C4-2B (cell line): ENCODE results near the gene LRFN4.

Source experiments
- CTCF ChIP-seq: fragments of 450-650 bp; conservative IDR thresholded peaks from 2 replicates; pipeline ENCODE4 v1.5.1; 2017; ENCODE audit warnings: mild to moderate bottlenecking
- ZFX ChIP-seq: fragments of 450-650 bp; IDR thresholded peaks from 2 replicates; pipeline ENCODE4 v1.6.1; 2017

DNA sequence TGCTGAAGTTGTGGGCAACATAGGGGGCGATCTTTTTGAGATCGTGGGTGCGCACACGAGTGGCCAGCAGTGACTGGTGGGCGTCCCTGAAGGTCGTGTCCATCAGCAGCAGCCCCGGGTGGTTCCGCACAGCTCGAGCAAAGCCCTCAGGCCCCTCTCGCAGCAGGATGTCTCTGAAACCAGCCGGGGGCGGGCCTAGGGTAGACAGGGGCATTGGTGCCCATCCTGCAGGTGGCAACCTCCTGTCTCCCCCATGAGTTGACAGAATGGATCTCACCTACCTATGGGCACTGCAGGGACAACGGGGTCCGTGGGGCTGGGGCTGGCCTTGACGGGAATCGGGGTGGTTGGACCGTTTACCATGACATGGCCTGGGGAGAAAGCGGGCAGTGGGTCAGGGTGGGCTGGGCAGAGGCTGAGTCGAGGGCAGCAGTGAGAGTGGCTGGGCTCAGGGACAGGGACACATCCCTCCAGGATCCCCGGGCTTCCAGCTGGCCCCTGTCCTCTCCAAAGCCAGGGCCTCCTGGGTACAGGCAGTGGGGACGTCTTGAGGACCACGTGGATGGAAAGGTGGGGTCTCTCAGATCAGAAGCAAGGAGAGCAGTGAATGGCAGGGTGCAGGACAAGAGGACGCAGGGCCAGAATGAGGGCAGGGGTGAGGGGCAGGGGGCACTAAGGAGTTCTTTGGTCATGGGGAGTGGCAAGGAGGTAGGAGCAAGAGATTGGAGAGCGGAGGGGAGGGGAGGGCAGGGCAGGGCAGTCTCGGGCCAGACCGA, 4.2 kb upstream of the LRFN4 start:
- TF ChIP-seq CTCF: no peak
- TF ChIP-seq ZFX: no peak
